Caco-2 (cell line): Measurements from ENCODE around the gene CDC42. TPM values are rescaled to one million over a fixed set of nuclear protein-coding genes. Genes with fewer than 3 reads are reported as not detected.

Source experiments
- BruUV-seq: library from RNA; stranded (reverse); fragments of 400-500 nt; replicated peaks from 2 replicates; lab custom pipeline; 2021; lab: Mats Ljungman, UMichigan
- CTCF ChIA-PET: fragments of 300-600 bp; sonication (Branson Sonifier 250); formaldehyde crosslinking; loops from one replicate; lab custom pipeline; 2022; ENCODE audit warnings: antibody characterized with exemption; lab: Charles Lee
- POLR2A ChIA-PET: fragments of 300-600 bp; sonication (Branson Sonifier 250); formaldehyde crosslinking; loops from one replicate; lab custom pipeline; 2022; ENCODE audit warnings: antibody characterized with exemption; lab: Charles Lee
- DNase-seq, 2 experiments: peaks; one replicate each; pipeline versions ENCODE4 v3.0.0 to v3.0.0-alpha.2; 2020 to 2022
- H3K27me3 ChIP-seq: replicated peaks from 2 replicates; pipeline ENCODE4 v1.6.0; 2011; ENCODE audit warnings: low read length; ENCODE audit not compliant: control insufficient read depth, insufficient read depth
- H3K36me3 ChIP-seq: 2 replicates; pipeline ENCODE4 v1.5.1; 2011; ENCODE audit warnings: low read length; ENCODE audit not compliant: control insufficient read depth, insufficient read depth
- H3K4me1 ChIP-seq: fragments of 250-450 bp; sonication (Bioruptor Pico); 2 replicates; pipeline ENCODE4 v1.5.1; 2020; ENCODE audit warnings: mild to moderate bottlenecking
- H3K4me3 ChIP-seq: 2 replicates; pipeline ENCODE4 v1.5.1; 2011; ENCODE audit warnings: low read depth, mild to moderate bottlenecking, control low read depth, low read length
- H3K9me3 ChIP-seq: fragments of 250-450 bp; sonication (Bioruptor Pico); 2 replicates; pipeline ENCODE4 v1.5.1; 2020; ENCODE audit warnings: mild to moderate bottlenecking, moderate library complexity
- H3K27ac Mint-ChIP-seq: one replicate; pipeline ENCODE4 v1.8.0; 2022; ENCODE audit warnings: mixed read lengths; ENCODE audit not compliant: unreplicated experiment
- H3K27me3 Mint-ChIP-seq: one replicate; pipeline ENCODE4 v1.8.0; 2022; ENCODE audit warnings: mixed read lengths; ENCODE audit not compliant: insufficient read depth, unreplicated experiment
- H3K36me3 Mint-ChIP-seq: one replicate; pipeline ENCODE4 v1.8.0; 2022; ENCODE audit warnings: mild to moderate bottlenecking, mixed read lengths; ENCODE audit not compliant: insufficient read depth, unreplicated experiment
- H3K4me1 Mint-ChIP-seq: one replicate; pipeline ENCODE4 v1.8.0; 2022; ENCODE audit warnings: low read depth, mixed read lengths; ENCODE audit not compliant: unreplicated experiment
- H3K4me3 Mint-ChIP-seq: one replicate; pipeline ENCODE4 v1.8.0; 2022; ENCODE audit warnings: mild to moderate bottlenecking, moderate library complexity, mixed read lengths; ENCODE audit not compliant: unreplicated experiment
- H3K9me3 Mint-ChIP-seq: one replicate; pipeline ENCODE4 v1.8.0; 2022; ENCODE audit warnings: mixed read lengths; ENCODE audit not compliant: unreplicated experiment
- CTCF ChIP-seq, 2 experiments: fragments of 200-600 bp in 1 of 2; IDR thresholded peaks; 1 replicate in 1 of 2; 2 replicates in 1 of 2; pipeline versions ENCODE4 v1.5.1 to v1.8.0; 2011 to 2022; ENCODE audit warnings: antibody characterized with exemption in 1 of 2, control low read depth in 1 of 2, inconsistent platforms in 1 of 2, low read depth in 1 of 2, low read length in 1 of 2, mild to moderate bottlenecking in 1 of 2, moderate library complexity in 1 of 2; ENCODE audit not compliant: insufficient read depth in 1 of 2, severe bottlenecking in 1 of 2, unreplicated experiment in 1 of 2
- intact Hi-C: fragments of 100-400 bp; cut with micrococcal nuclease; formaldehyde crosslinking; loops from one replicate; pipeline ENCODE4 v1.10.0; 2022; ENCODE audit not compliant: unreplicated experiment
- total RNA-seq: library from RNA; stranded (reverse); gene quantifications from 2 replicates; pipeline ENCODE4 v1.2.3, GENCODE V29; 2022

The CDC42 gene
- total RNA-seq, 1 experiment from 2014 or later, result 240 TPM

GRCh38 chr1:22139817-22140216, 87.3 kb downstream of the CDC42 start:
- Histone ChIP-seq H3K27me3 (no peaks in the 10 kb centered on the region; the same call in none of the 2 replicates), H3K9me3 (no peaks in the 10 kb centered on the region), H3K4me1 (peaks cover 6% of the 10 kb centered on the region), H3K4me3 (no peak overlapping the region), H3K36me3 (no peaks in the 10 kb centered on the region)
- Mint-ChIP-seq H3K27me3 (no peaks in the 10 kb centered on the region), H3K36me3 (no peaks in the 10 kb centered on the region), H3K9me3 (no peaks in the 10 kb centered on the region), H3K4me3 (no peak overlapping the region), H3K27ac (no peak overlapping the region), H3K4me1 (peaks cover 8% of the 10 kb centered on the region)
- BruUV-seq, result no TSS peak
- intact Hi-C loops, result no loop called here
- ChIA-PET CTCF (interaction anchor here (0.5 to 1.3 kb wide), 4 partner anchors 8 to 277 kb away, joined by 3 to 9 read pairs (median 4); no protein-coding TSS in a partner anchor), POLR2A (no interaction called here)
- TF ChIP-seq CTCF (IDR thresholded peaks at IDR 0.05; ENCODE audit: insufficient read depth in 1 of 2, low read depth in 1 of 2, low read length in 1 of 2, severe bottlenecking in 1 of 2, unreplicated experiment in 1 of 2), result no peak
- no peak for DNase-seq

Other genes with a start within 250 kb of the CDC42 start
- not detected in 2 replicates for gene LDLRAD2, start 240.4 kb upstream of the CDC42 start, total RNA-seq
- gene HSPG2, start 115.4 kb upstream of the CDC42 start, total RNA-seq, result 234 and 237 TPM in 2 replicates
- gene CELA3B, start 75.7 kb upstream of the CDC42 start, total RNA-seq, result not detected in 2 replicates
- not detected in 2 replicates for gene CELA3A, start 51.1 kb upstream of the CDC42 start, total RNA-seq
- 0.21 and 0.79 TPM in 2 replicates for gene WNT4, start 90.4 kb downstream of the CDC42 start, total RNA-seq